SK-N-SH treated with all-trans-retinoic acid at 6 μM for 48 hours (cell line): ENCODE data around the gene NT5C3B.
A peak's percentile ranks its signal among the peaks of the same experiment; 100 is the strongest.

Experiments used
- ATAC-seq: fragments of 200-7000 bp; cut with Tn5 transposase; 3 replicates; pipeline ENCODE4 v1.9.1; 2020; ENCODE audit warnings: mild to moderate bottlenecking, moderate library complexity
- BACH2 ChIP-seq: fragments of 250-450 bp; sonication (Bioruptor Pico); IDR thresholded peaks from 2 replicates; pipeline ENCODE4 v1.9.0; 2021; ENCODE audit warnings: mild to moderate bottlenecking, borderline replicate concordance
- CREB5 ChIP-seq: fragments of 250-450 bp; sonication (Bioruptor Pico); IDR thresholded peaks from 2 replicates; pipeline ENCODE4 v1.5.1; 2020; ENCODE audit warnings: low read depth, mild to moderate bottlenecking, moderate library complexity
- GLIS3 ChIP-seq: fragments of 250-450 bp; sonication (Bioruptor Pico); IDR thresholded peaks from 2 replicates; pipeline ENCODE4 v1.5.0; 2020; ENCODE audit warnings: mild to moderate bottlenecking, moderate library complexity
- PPARA ChIP-seq: fragments of 250-450 bp; sonication (Bioruptor Pico); IDR thresholded peaks from 2 replicates; pipeline ENCODE4 v1.5.0; 2020; ENCODE audit warnings: mild to moderate bottlenecking, borderline replicate concordance
- SNAI2 ChIP-seq: fragments of 250-450 bp; sonication (Bioruptor Pico); IDR thresholded peaks from 2 replicates; pipeline ENCODE4 v1.5.0; 2020; ENCODE audit warnings: mild to moderate bottlenecking, moderate library complexity
- TCF4 ChIP-seq: fragments of 250-450 bp; sonication (Bioruptor Pico); IDR thresholded peaks from 2 replicates; pipeline ENCODE4 v1.8.0; 2021; ENCODE audit warnings: mild to moderate bottlenecking, moderate library complexity, borderline replicate concordance
- TSHZ2 ChIP-seq: fragments of 250-450 bp; sonication (Bioruptor Pico); IDR thresholded peaks from 2 replicates; pipeline ENCODE4 v1.5.0; 2020; ENCODE audit warnings: mild to moderate bottlenecking, moderate library complexity
- ZFP3 ChIP-seq: fragments of 250-450 bp; sonication (Bioruptor Pico); IDR thresholded peaks from 2 replicates; pipeline ENCODE4 v1.5.0; 2020; ENCODE audit warnings: mild to moderate bottlenecking, moderate library complexity
- ZFP30 ChIP-seq: fragments of 450-650 bp; formaldehyde crosslinking; IDR thresholded peaks from 2 replicates; pipeline ENCODE4 v1.5.0; 2022; ENCODE audit warnings: mild to moderate bottlenecking, moderate library complexity
- ZNF565 ChIP-seq: fragments of 450-650 bp; formaldehyde crosslinking; conservative IDR thresholded peaks from 2 replicates; pipeline ENCODE4 v1.5.0; 2020; ENCODE audit warnings: low read depth, mild to moderate bottlenecking, moderate library complexity
- ZNF70 ChIP-seq: fragments of 450-650 bp; formaldehyde crosslinking; IDR thresholded peaks from 2 replicates; pipeline ENCODE4 v1.5.0; 2020; ENCODE audit warnings: mild to moderate bottlenecking, moderate library complexity
- ZNF8 ChIP-seq: fragments of 450-650 bp; formaldehyde crosslinking; IDR thresholded peaks from 2 replicates; pipeline ENCODE4 v1.5.0; 2020; ENCODE audit warnings: mild to moderate bottlenecking, moderate library complexity
- TF ChIP-seq, protein P1 (sequence below): fragments of 250-450 bp; sonication (Bioruptor Pico); IDR thresholded peaks from 2 replicates; pipeline ENCODE4 v1.8.0; 2020; ENCODE audit warnings: mild to moderate bottlenecking, moderate library complexity, borderline replicate concordance
- TF ChIP-seq, protein P2 (sequence below): fragments of 250-450 bp; sonication (Bioruptor Pico); IDR thresholded peaks from 2 replicates; pipeline ENCODE4 v1.5.1; 2021; ENCODE audit warnings: mild to moderate bottlenecking, moderate library complexity
- TF ChIP-seq, protein P3 (sequence below): fragments of 250-450 bp; sonication (Bioruptor Pico); IDR thresholded peaks from 2 replicates; pipeline ENCODE4 v1.8.0; 2021; ENCODE audit warnings: low read depth, mild to moderate bottlenecking, moderate library complexity, borderline replicate concordance

Gene NT5C3B

DNA sequence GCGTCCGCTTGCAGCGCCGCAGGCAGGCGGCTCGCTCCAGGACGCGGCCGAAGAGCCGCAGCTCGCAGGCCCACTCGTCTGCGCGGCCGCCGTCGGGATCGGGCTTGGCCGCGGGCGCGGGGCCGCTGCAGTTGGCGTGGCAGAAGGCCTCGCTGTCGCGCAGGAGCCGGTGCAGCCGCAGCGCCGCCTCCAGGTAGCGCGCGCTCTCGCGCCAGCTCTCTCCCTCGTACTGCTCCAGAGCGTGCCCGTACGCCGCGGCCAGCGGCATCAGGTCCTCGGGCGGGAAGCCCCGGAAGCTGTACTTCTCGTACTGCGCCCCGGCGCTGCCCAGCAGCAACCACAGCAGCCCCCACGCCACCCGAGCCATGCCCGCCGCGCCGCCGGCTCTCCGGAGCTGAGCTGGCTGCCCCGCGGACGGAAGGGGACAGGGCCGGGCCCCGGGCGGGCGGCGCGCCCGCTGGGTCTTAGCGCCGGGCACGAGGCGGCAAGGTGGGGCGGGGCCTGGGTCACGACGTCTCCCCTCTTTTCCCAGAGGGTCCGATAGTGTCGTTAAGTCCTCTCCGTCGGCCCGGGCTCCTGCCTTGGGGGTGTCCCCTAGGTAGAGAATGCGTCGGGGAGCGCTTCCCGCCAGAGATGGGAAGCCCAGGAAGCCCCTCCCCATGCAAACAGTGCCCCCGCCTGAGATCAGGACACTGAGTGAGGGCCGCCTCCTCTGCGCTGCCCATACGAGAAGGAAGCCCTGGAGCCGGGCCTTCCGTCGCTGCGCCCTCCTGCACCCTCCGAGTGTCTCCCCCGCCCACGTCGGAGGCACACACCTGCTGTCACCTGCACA, 24.3 kb downstream of the NT5C3B start, which contains the start of gene P3H4:
Gene P3H4, minus strand, starts transcription at position 401 of the 832 bp plus-strand sequence. Its CDS starts 34 bp downstream, at position 367.
- peak; percentile 83 for ATAC-seq
- TF ChIP-seq SNAI2 (CRISPR knock-in tag) (no peak), TCF4 (no peak), BACH2 (CRISPR knock-in tag) (no peak), ZFP3 (CRISPR knock-in tag) (peak; percentile 86), ZFP30 (CRISPR knock-in tag) (no peak), ZNF70 (no peak), TSHZ2 (CRISPR knock-in tag) (no peak), ZNF565 (CRISPR knock-in tag) (no peak), GLIS3 (no peak), ZNF8 (no peak)
- TF ChIP-seq, protein P1, sequence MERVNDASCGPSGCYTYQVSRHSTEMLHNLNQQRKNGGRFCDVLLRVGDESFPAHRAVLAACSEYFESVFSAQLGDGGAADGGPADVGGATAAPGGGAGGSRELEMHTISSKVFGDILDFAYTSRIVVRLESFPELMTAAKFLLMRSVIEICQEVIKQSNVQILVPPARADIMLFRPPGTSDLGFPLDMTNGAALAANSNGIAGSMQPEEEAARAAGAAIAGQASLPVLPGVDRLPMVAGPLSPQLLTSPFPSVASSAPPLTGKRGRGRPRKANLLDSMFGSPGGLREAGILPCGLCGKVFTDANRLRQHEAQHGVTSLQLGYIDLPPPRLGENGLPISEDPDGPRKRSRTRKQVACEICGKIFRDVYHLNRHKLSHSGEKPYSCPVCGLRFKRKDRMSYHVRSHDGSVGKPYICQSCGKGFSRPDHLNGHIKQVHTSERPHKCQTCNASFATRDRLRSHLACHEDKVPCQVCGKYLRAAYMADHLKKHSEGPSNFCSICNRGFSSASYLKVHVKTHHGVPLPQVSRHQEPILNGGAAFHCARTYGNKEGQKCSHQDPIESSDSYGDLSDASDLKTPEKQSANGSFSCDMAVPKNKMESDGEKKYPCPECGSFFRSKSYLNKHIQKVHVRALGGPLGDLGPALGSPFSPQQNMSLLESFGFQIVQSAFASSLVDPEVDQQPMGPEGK (CRISPR knock-in tag) = peak; percentile 40; the same call in 1 of the 2 replicates
- TF ChIP-seq, protein P2, sequence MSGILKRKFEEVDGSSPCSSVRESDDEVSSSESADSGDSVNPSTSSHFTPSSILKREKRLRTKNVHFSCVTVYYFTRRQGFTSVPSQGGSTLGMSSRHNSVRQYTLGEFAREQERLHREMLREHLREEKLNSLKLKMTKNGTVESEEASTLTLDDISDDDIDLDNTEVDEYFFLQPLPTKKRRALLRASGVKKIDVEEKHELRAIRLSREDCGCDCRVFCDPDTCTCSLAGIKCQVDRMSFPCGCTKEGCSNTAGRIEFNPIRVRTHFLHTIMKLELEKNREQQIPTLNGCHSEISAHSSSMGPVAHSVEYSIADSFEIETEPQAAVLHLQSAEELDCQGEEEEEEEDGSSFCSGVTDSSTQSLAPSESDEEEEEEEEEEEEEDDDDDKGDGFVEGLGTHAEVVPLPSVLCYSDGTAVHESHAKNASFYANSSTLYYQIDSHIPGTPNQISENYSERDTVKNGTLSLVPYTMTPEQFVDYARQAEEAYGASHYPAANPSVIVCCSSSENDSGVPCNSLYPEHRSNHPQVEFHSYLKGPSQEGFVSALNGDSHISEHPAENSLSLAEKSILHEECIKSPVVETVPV (CRISPR knock-in tag) = no peak
- TF ChIP-seq, protein P3, sequence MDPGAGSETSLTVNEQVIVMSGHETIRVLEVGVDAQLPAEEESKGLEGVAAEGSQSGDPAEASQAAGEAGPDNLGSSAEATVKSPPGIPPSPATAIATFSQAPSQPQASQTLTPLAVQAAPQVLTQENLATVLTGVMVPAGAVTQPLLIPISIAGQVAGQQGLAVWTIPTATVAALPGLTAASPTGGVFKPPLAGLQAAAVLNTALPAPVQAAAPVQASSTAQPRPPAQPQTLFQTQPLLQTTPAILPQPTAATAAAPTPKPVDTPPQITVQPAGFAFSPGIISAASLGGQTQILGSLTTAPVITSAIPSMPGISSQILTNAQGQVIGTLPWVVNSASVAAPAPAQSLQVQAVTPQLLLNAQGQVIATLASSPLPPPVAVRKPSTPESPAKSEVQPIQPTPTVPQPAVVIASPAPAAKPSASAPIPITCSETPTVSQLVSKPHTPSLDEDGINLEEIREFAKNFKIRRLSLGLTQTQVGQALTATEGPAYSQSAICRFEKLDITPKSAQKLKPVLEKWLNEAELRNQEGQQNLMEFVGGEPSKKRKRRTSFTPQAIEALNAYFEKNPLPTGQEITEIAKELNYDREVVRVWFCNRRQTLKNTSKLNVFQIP (CRISPR knock-in tag) = no peak

DNA sequence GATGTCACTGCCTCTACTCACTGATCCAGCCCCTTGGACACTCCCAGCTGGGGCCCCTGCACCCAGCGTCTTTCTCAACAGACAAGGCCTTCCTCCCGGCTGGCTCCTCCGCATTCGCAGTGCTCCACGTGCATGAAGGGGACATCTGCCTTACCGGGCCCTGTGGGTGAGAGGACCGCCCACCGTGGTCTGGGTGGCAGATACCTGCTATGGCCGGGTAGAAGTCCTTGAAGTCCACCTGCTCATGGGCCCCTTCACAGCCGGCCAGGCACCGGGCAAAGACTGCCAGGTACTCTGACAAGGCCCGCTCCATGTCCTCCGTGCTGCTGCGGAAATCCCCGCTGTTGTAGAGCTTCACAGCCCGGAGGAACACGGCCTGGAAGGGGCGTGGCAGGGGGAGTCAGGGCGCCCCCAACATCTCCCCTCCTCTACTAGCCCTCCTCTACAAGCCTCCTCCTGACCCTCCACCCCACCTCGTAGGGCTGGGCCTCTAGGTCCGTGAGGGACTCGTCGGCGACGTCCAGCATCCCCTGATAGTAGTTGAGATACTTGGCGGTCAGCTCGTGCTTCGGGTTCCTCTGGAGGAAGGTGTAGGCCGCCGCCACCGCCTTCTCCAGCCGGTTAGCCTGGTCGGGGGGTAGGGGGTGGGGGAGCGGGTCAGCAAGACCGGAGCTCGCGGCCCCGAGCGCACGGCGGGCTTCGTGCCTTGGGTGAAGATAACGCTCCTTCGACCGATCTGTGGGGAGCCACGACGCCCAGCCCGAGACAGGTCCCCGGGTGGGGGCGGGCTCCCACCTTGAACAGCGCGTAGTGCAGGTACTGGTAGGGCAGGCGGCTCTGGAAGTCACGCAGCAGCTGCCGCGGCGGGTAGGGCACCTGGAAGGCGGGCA, 25.1 kb downstream of the NT5C3B start:
- ATAC-seq = no peak
- TF ChIP-seq, protein P2 (CRISPR knock-in tag) = no peak
- no peak for TF ChIP-seq PPARA (CRISPR knock-in tag)
- no peak for TF ChIP-seq ZNF70
- TF ChIP-seq CREB5 (CRISPR knock-in tag) = no peak
